GM06990 (cell line): ENCODE measurements around the gene MYMX.
"Not testable (repeated sequence)": the region's sequence is repeated elsewhere in the genome, so short reads cannot be mapped to it uniquely, and the experiment has no call there.

Experiments used
- DNase-seq: peaks from one replicate; pipeline ENCODE4 v3.0.0-alpha.2; 2011; ENCODE audit not compliant: insufficient read length; ENCODE audit errors: extremely low read depth
- H3K27me3 ChIP-seq: replicated peaks from 2 replicates; pipeline ENCODE4 v1.6.0; 2011; ENCODE audit warnings: low read length; ENCODE audit not compliant: control insufficient read depth, insufficient read depth
- H3K36me3 ChIP-seq: 2 replicates; pipeline ENCODE4 v1.5.1; 2011; ENCODE audit warnings: low read length; ENCODE audit not compliant: control insufficient read depth, insufficient read depth
- H3K4me3 ChIP-seq: replicated peaks from 2 replicates; pipeline ENCODE4 v1.5.1; 2011; ENCODE audit warnings: low read depth, mild to moderate bottlenecking, control low read depth, low read length
- CTCF ChIP-seq: IDR thresholded peaks from 2 replicates; pipeline ENCODE4 v1.5.1; 2011; ENCODE audit warnings: low read length, control low read depth, mild to moderate bottlenecking, inconsistent platforms; ENCODE audit not compliant: insufficient read depth, poor library complexity, severe bottlenecking

Gene MYMX

GRCh38 chr6:44229376-44230033 lies 12.8 kb downstream of the MYMX start:
- Histone ChIP-seq H3K36me3 (peaks cover 24% of the 10 kb centered on the region), H3K4me3 (no peak overlapping the region), H3K27me3 (no peaks in the 10 kb centered on the region)
- no peak for TF ChIP-seq CTCF
- no peak for DNase-seq

DNA sequence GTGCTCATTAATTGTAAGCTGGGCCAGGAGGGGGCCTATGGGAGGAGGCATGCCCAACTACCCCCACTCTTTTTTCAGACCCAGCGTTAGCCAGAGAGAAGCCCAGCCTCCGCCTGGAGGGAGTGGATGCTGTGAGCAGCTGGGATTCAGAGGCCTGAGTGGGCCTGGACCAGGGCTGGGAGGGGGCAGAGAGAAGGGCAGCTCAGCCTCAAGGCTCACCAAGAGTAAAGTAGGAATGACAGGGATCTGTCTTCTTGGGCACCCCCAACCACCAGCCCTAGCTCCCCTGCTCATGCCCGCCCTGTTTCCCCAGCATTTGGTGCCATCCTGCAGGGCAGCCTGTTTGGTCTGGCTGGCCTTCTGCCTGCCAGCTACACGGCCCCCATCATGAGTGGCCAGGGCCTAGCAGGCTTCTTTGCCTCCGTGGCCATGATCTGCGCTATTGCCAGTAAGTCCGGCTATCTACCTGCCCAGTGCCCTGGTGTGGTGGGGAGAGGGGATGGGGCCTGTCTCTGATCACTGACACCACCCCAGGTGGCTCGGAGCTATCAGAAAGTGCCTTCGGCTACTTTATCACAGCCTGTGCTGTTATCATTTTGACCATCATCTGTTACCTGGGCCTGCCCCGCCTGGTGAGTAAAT lies 13.4 kb downstream of the MYMX start:
- Histone ChIP-seq H3K27me3 (no peaks in the 10 kb centered on the region), H3K4me3 (no peak overlapping the region), H3K36me3 (peaks cover 24% of the 10 kb centered on the region)
- DNase-seq: no peak
- no peak for TF ChIP-seq CTCF

DNA sequence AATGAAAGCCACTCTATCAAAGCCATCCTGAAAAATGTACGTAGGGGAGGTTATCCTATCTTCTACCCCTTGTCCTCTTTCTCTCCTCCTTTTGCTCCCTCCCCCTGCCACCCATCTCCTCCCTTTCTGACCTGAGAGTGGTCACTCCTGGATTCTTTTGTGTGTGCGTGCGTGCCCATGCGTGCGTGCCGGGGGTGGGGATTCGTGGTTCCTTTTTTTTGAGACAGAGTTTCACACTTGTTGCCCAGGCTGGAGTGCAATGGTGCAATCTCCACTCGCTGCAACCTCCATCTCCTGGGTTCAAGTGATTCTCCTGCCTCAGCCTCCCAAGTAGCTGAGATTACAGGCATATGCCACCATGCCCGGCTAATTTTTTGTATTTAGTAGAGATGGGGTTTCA lies 14.7 kb downstream of the MYMX start:
- not testable (repeated sequence) for DNase-seq, H3K27me3 ChIP-seq, H3K4me3 ChIP-seq
- peaks cover 24% of the 10 kb centered on the region for H3K36me3 ChIP-seq

GRCh38 chr6:44232676-44233566 lies 16.2 kb downstream of the MYMX start:
- H3K4me3 ChIP-seq: no peak overlapping the region
- DNase-seq: no peak
- no peak for TF ChIP-seq CTCF
- H3K27me3 ChIP-seq: no peaks in the 10 kb centered on the region
- peaks cover 22% of the 10 kb centered on the region for H3K36me3 ChIP-seq

DNA sequence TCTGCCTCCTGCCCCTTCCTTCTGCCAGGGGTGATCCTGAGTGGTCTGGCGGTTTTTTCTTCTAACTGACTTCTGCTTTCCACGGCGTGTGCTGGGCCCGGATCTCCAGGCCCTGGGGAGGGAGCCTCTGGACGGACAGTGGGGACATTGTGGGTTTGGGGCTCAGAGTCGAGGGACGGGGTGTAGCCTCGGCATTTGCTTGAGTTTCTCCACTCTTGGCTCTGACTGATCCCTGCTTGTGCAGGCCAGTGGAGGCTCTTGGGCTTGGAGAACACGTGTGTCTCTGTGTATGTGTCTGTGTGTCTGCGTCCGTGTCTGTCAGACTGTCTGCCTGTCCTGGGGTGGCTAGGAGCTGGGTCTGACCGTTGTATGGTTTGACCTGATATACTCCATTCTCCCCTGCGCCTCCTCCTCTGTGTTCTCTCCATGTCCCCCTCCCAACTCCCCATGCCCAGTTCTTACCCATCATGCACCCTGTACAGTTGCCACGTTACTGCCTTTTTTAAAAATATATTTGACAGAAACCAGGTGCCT lies 16.9 kb downstream of the MYMX start:
- H3K4me3 ChIP-seq: no peak overlapping the region
- peaks cover 22% of the 10 kb centered on the region for H3K36me3 ChIP-seq
- no peak for DNase-seq
- TF ChIP-seq CTCF: no peak
- H3K27me3 ChIP-seq: no peaks in the 10 kb centered on the region
